ENCODE results near the gene PNISR. TPM values are rescaled to one million over a fixed set of nuclear protein-coding genes. Genes with fewer than 3 reads are reported as not detected.

Gene PNISR
- total and polyA plus RNA-seq, 4 donors = 9.8 to 88.7 (median 48.3) TPM

GRCh38 chr6:99393698-99394531 is 31.2 kb downstream of the PNISR start, which contains the start of gene COQ3:
Gene COQ3, minus strand, starts transcription at chr6:99394195. Its CDS starts 16 bp downstream, at chr6:99394179.
- 9% methylated on average over 56 of the region's 56 CpGs for WGBS
- Histone ChIP-seq H3K27ac (ENCODE audit: low read depth in 1 of 2, low read length in 2 of 2) (peak within 1 kb of the TSS; percentile 78 to 80), H3K4me1 (ENCODE audit: control insufficient read depth in 4 of 4, insufficient read depth in 4 of 4, low read length in 3 of 4) (peaks cover 2 to 7% (median 5%) of the 10 kb centered on the region in 4 donors), H3K9me3 (ENCODE audit: control insufficient read depth in 4 of 4, low read length in 3 of 4) (no peaks in the 10 kb centered on the region), H3K4me3 (ENCODE audit: low read depth in 1 of 3, low read length in 3 of 3) (peak within 1 kb of the TSS; percentile 92 to 98 (median 96)), H3K9ac (ENCODE audit: low read depth in 1 of 2, low read length in 2 of 2) (peak within 1 kb of the TSS; percentile 45 to 81), H3K27me3 (ENCODE audit: control insufficient read depth in 4 of 4, insufficient read depth in 4 of 4, low read length in 3 of 4) (no peaks in the 10 kb centered on the region), H3K36me3 (ENCODE audit: control insufficient read depth in 4 of 4, insufficient read depth in 3 of 4, low read depth in 1 of 4, low read length in 3 of 4) (peaks cover 2 to 8% (median 4%) of the 10 kb centered on the region in 4 donors)
- DNase-seq (ENCODE audit: low spot score) = peak; percentile 79
- no peak for TF ChIP-seq JUND (IDR thresholded peaks at IDR 0.05)
- TF ChIP-seq GABPA (IDR thresholded peaks at IDR 0.05 in 1 of 2, conservative IDR thresholded peaks at IDR 0.05 in 1 of 2) = peak; percentile 72 to 81
- TF ChIP-seq RXRA (IDR thresholded peaks at IDR 0.05) = peak; percentile 24 to 53
- TF ChIP-seq RAD21 (IDR thresholded peaks at IDR 0.05) = no peak
- TF ChIP-seq NR2F2 (IDR thresholded peaks at IDR 0.05) = peak; percentile 9
- no peak for TF ChIP-seq FOXA2 (IDR thresholded peaks at IDR 0.05)
- TF ChIP-seq, protein P1, sequence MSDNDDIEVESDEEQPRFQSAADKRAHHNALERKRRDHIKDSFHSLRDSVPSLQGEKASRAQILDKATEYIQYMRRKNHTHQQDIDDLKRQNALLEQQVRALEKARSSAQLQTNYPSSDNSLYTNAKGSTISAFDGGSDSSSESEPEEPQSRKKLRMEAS (IDR thresholded peaks at IDR 0.05) = peak; percentile 21
- TF ChIP-seq, protein P2, sequence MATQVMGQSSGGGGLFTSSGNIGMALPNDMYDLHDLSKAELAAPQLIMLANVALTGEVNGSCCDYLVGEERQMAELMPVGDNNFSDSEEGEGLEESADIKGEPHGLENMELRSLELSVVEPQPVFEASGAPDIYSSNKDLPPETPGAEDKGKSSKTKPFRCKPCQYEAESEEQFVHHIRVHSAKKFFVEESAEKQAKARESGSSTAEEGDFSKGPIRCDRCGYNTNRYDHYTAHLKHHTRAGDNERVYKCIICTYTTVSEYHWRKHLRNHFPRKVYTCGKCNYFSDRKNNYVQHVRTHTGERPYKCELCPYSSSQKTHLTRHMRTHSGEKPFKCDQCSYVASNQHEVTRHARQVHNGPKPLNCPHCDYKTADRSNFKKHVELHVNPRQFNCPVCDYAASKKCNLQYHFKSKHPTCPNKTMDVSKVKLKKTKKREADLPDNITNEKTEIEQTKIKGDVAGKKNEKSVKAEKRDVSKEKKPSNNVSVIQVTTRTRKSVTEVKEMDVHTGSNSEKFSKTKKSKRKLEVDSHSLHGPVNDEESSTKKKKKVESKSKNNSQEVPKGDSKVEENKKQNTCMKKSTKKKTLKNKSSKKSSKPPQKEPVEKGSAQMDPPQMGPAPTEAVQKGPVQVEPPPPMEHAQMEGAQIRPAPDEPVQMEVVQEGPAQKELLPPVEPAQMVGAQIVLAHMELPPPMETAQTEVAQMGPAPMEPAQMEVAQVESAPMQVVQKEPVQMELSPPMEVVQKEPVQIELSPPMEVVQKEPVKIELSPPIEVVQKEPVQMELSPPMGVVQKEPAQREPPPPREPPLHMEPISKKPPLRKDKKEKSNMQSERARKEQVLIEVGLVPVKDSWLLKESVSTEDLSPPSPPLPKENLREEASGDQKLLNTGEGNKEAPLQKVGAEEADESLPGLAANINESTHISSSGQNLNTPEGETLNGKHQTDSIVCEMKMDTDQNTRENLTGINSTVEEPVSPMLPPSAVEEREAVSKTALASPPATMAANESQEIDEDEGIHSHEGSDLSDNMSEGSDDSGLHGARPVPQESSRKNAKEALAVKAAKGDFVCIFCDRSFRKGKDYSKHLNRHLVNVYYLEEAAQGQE (IDR thresholded peaks at IDR 0.05) = no peak
- TF ChIP-seq EGR1 (IDR thresholded peaks at IDR 0.05; ENCODE audit: low read depth in 2 of 2) = no peak
- no peak for TF ChIP-seq HNF4G (IDR thresholded peaks at IDR 0.05)
- TF ChIP-seq FOXA1 (IDR thresholded peaks at IDR 0.05) = no peak
- TF ChIP-seq HNF4A (conservative IDR thresholded peaks at IDR 0.05) = peak; percentile 16 to 48
- TF ChIP-seq, protein P3, sequence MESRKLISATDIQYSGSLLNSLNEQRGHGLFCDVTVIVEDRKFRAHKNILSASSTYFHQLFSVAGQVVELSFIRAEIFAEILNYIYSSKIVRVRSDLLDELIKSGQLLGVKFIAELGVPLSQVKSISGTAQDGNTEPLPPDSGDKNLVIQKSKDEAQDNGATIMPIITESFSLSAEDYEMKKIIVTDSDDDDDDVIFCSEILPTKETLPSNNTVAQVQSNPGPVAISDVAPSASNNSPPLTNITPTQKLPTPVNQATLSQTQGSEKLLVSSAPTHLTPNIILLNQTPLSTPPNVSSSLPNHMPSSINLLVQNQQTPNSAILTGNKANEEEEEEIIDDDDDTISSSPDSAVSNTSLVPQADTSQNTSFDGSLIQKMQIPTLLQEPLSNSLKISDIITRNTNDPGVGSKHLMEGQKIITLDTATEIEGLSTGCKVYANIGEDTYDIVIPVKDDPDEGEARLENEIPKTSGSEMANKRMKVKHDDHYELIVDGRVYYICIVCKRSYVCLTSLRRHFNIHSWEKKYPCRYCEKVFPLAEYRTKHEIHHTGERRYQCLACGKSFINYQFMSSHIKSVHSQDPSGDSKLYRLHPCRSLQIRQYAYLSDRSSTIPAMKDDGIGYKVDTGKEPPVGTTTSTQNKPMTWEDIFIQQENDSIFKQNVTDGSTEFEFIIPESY (IDR thresholded peaks at IDR 0.05) = peak; percentile 90
- peak; percentile 58 for TF ChIP-seq YY1 (IDR thresholded peaks at IDR 0.05)

- H3K27me3 ChIP-seq (ENCODE audit: control insufficient read depth in 4 of 4, insufficient read depth in 4 of 4, low read length in 3 of 4) = no peaks in the 10 kb centered on the region
- WGBS = 30% methylated on average over 2 of the region's 2 CpGs
- no peak for DNase-seq (ENCODE audit: low spot score)
- H3K9ac ChIP-seq (ENCODE audit: low read depth in 1 of 2, low read length in 2 of 2) = peak overlapping the region; percentile 45 to 81
- peak overlapping the region; percentile 92 to 98 (median 96) for H3K4me3 ChIP-seq (ENCODE audit: low read depth in 1 of 3, low read length in 3 of 3)
- peaks cover 0 to 8% (median 4%) of the 10 kb centered on the region in 4 donors for H3K36me3 ChIP-seq (ENCODE audit: control insufficient read depth in 4 of 4, insufficient read depth in 3 of 4, low read depth in 1 of 4, low read length in 3 of 4)
- H3K9me3 ChIP-seq (ENCODE audit: control insufficient read depth in 4 of 4, low read length in 3 of 4) = no peaks in the 10 kb centered on the region
- peak overlapping the region; percentile 78 to 80 for H3K27ac ChIP-seq (ENCODE audit: low read depth in 1 of 2, low read length in 2 of 2)
- peaks cover 2 to 7% (median 5%) of the 10 kb centered on the region in 4 donors for H3K4me1 ChIP-seq (ENCODE audit: control insufficient read depth in 4 of 4, insufficient read depth in 4 of 4, low read length in 3 of 4)
- TF ChIP-seq, protein P3 (IDR thresholded peaks at IDR 0.05) = no peak
- TF ChIP-seq, protein P2 (IDR thresholded peaks at IDR 0.05) = no peak
- TF ChIP-seq JUND (IDR thresholded peaks at IDR 0.05) = no peak
- no peak for TF ChIP-seq FOXA1 (IDR thresholded peaks at IDR 0.05)
- no peak for TF ChIP-seq GABPA (IDR thresholded peaks at IDR 0.05 in 1 of 2, conservative IDR thresholded peaks at IDR 0.05 in 1 of 2)
- no peak for TF ChIP-seq FOXA2 (IDR thresholded peaks at IDR 0.05)
- TF ChIP-seq, protein P1 (IDR thresholded peaks at IDR 0.05) = no peak
- TF ChIP-seq NR2F2 (IDR thresholded peaks at IDR 0.05) = no peak
- TF ChIP-seq TAF1 (conservative IDR thresholded peaks at IDR 0.05) = no peak
- TF ChIP-seq EGR1 (IDR thresholded peaks at IDR 0.05; ENCODE audit: low read depth in 2 of 2) = no peak
- TF ChIP-seq RXRA (IDR thresholded peaks at IDR 0.05) = no peak
- TF ChIP-seq YY1 (IDR thresholded peaks at IDR 0.05) = no peak
- no peak for TF ChIP-seq HNF4A (conservative IDR thresholded peaks at IDR 0.05)
- TF ChIP-seq RAD21 (IDR thresholded peaks at IDR 0.05) = no peak
- TF ChIP-seq ATF3 (IDR thresholded peaks at IDR 0.05) = no peak
- TF ChIP-seq SP1 (IDR thresholded peaks at IDR 0.05) = no peak
These were observed 31.8 kb downstream of the PNISR start for GRCh38 chr6:99393366-99393697.

Data from liver (tissue), 9 donors.